Cardiac septum (tissue), 1 donor: ENCODE measurements around the gene TUBA8. TPM values are rescaled to one million over a fixed set of nuclear protein-coding genes. Genes with fewer than 3 reads are reported as not detected.

ENCODE experiments used
- DNase-seq: peaks from one replicate; pipeline ENCODE4 v3.0.0-alpha.2; 2020; ENCODE audit warnings: low spot score
- intact Hi-C: fragments of 100-400 bp; cut with DNase I; formaldehyde crosslinking; loops from one replicate; pipeline ENCODE4 v1.14.0; 2022
- total RNA-seq: library from RNA; stranded (reverse); fragmentation: NEBNext Ultra II Directional; extraction: Animal tissue kit (Norgen Biotek cat#: 25700); gene quantifications from one replicate; pipeline ENCODE4 v1.2.1, GENCODE V29; 2021
- donor health status: DM: no; HTN: no; CAD: no.

The TUBA8 gene
- total RNA-seq, 1 donor from 2014 or later, result 84.0 TPM

DNA sequence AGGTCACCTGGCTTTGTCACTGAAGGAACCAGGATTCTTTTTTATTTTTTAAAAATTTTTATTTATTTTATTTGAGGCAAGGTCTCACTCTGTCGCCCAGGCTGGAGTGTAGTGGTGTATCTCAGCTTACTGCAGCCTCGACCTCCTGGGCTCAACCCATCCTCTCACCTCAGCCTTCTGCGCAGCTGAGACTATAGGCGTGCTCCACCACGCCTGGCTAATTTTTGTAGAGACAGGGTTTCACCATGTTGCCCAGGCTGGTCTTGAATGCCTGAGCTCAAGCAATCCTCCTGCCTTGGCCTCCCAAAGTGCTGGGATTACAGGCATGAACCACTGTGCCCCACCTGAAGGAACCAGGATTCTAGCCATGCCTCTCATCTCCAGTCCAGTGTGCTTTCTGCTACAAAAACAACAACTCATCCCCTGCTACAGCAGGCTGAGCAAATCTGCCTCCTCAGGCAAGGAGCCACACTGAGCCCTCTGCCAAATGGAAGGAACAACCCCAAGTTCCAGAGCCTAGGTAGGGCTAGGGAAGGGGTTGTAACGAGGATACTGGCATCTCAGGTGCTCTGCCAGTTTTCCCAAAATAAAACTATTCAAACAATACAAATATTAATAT lies 35.4 kb upstream of the TUBA8 start:
- intact Hi-C loops, result loop anchor here (5.0 kb wide), 2 partner anchors 53 to 183 kb away; partner anchors contain the start of gene MICAL3
- peak; percentile 31 for DNase-seq

DNA sequence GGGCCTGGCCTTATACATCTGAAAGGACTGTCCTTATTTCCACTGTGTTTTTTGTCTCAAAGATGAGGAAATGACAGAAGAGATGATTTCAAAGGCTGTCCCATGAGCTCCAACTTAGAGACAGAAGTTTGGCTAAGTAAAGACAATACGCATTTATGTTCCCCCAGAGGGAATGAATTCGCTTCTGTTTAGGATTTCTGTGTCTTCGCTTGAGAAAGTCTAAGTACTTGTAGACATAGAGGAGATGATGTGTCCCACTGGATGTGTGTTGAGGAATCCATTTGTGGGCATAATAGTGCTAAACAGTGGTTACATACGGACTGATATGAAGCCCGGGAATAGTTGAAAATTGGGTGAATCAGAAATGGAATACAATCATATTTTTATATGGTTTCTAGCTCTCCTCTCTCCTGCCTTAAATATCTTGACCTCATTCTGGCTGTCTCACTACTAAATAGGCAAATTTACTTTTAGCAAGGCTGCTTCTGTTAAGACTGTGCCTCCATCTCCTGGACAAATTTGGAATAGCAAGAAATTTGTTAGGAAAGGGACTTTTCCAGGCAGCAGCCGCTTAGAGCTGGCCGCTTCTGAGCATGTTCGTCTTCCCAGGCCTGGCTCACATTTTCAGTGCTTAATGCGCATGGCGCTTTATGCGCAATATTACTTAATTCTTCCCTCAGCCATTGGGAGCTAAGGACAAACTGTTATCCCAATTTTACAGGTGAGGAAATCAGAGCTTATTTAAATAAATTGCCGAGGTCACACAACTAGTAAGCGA lies 34.7 kb upstream of the TUBA8 start:
- DNase-seq, result peak; percentile 70
- intact Hi-C loops, result loop anchor here (1.0 to 5.0 kb wide), 5 partner anchors 54 to 333 kb away; partner anchors contain the start of gene MICAL3

DNA sequence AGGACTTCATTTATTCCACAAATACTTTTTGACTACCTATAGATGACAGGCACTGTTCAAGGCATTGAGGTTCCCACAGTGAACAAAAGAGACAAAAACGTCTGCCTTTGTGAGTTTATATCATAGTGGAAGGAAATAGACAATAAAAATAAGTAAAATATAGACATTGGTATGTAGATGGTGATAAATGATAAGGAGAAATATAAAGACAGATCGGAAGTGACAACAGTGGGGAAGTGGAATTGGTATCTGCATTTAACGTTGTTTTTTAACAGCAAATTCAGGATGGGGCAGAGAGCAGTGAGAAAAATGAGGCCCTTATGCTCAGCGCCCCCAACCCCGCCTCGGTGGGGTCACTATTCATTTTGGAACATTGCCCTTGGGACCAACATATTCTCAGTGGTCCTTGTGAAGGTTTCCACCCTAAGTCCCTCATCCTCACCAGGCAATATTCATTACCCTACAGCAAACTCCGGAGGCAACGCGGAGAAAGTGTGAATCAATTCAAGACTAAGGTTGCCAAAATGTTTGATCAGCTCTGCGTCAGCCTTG lies 33.4 kb upstream of the TUBA8 start:
- intact Hi-C loops, result loop anchor here (2.0 to 5.0 kb wide), 4 partner anchors 55 to 334 kb away; partner anchors contain the start of gene MICAL3
- DNase-seq, result no peak

DNA sequence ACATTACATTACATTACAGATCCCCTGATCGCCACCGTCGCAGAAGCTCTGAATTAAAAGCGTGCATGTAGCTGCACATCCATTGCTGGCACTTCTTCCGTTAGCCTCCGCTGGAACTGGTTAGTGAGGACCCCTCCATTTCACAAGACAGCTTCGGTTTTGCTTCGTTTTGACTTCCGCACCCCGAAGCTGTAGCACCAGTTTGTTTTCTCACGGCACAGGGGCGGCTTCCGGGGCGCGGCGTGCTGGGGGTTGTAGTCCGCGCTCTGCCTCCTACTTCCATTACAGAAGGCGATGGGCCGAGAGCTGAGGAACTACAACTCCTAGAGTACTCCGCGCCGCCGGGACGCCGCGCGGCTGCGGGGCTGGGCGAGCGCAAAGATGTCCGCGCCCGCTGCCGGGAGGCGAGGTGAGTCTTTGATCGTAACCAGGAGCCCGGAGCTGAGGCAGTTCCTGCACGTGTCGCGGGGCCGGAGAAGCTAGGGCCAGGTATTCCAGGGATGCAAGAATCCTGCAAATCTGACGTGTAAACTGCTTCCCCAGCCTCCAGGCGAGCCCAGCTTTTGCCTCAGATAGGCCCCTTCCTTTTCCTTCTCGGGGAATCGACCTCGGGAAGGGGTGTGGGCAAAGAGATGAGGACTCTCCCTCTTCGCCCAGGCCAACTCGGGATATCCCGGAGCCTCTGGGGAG lies 32.8 kb upstream of the TUBA8 start, which contains the start of gene PEX26:
TSS of gene PEX26 (plus strand) at position 352 of the 690 bp plus-strand sequence. CDS start 387 bp downstream, outside the sequence.
- DNase-seq, result peak; percentile 97
- intact Hi-C loops, result loop anchor here (2.0 to 5.0 kb wide), 4 partner anchors 55 to 335 kb away; partner anchors contain the start of gene MICAL3

DNA sequence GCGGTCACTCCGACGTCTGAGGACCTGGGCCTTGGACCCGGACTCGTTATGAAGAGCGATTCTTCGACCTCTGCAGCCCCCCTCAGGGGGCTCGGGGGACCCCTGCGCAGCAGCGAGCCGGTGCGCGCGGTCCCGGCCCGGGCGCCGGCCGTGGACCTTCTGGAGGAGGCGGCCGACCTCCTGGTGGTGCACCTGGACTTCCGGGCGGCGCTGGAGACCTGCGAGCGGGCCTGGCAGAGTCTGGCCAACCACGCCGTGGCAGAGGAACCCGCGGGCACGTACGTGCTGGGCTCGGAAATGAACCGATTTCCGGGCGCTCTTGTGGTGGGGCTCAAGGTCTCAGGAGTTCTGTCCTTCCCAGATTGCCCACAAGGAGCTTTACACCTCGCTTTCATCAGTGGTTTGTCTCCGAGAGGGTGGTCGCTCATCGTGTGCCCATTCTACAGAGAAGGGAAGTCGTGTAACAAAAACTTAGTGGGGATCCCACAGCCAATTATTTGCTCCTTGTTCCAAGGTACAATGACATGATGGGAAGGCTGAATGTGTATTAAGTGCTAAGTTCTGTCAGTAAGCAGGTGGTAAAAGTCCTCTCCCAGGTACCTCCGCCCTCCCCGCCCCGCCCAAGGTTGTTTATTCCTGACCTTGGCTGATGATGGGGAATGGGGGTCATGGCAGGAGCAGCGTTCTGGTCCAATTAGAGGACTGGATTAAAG lies 32.1 kb upstream of the TUBA8 start:
- intact Hi-C loops, result loop anchor here (5.0 kb wide), 2 partner anchors 56 to 186 kb away; partner anchors contain the start of gene MICAL3
- DNase-seq, result peak; percentile 75

DNA sequence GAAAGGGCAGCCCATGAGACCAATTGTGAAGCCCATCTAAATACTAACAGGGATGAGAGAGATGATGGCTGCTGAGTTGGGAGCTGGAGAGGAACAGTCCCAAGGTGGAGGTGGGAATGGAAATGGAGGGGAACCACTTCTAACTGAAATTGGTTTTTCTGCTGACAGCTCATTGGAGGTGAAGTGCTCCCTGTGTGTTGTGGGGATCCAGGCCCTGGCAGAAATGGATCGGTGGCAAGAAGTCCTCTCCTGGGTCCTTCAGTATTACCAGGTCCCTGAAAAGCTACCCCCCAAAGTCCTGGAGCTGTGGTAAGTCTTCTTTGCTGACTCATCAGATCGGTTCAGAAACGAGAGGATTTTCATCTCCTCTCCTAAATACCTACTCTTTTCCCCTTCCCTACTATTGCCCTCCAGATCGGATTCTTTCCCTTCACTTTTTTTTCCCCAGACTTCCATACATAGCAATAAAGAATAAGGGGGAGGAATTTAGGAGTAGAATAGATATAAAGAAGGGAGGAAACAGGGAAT lies 30.8 kb upstream of the TUBA8 start:
- intact Hi-C loops, result loop anchor here (5.0 kb wide), 2 partner anchors 57 to 187 kb away; partner anchors contain the start of gene MICAL3
- DNase-seq, result no peak

DNA sequence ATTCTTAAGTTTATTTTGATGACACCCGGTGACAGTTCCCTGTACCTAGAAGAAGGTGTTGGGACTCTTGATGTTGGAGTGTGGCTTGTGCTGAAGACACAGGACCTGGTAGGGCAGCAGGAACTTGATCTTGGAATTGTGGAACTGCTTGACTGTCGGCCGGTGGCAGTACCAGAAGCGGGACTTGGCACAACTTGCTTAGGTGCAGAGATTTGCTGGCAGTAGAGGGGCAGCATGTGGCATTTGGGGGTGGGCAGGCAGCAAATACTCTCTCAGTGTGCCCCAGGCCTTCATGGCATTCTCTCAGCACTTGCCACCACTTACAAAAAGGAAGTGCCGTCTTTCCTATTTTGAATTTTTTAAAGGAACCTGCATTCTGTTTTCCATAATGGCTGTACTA lies 29.2 kb upstream of the TUBA8 start:
- intact Hi-C loops, result no loop called here
- DNase-seq, result peak; percentile 31

DNA sequence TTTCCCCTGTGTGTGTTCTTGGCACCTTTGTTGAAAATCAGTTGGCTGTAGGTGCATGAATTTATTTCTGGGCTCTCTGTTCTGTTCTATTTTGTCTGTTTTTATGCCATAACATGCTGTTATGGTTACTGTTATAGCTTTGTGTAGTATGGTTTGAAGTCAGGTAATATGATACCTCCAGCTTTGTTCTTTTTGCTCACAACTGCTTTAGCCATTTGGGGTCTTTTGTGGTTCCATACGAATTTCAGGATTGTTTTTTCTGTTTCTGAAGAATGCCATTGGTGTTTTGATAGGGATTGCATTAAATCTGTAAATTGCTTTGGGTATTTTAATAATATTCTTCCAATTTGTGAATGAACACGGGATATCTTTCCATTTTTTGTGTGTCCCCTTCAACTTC lies 28.1 kb upstream of the TUBA8 start:
- DNase-seq, result no peak
- intact Hi-C loops, result no loop called here

DNA sequence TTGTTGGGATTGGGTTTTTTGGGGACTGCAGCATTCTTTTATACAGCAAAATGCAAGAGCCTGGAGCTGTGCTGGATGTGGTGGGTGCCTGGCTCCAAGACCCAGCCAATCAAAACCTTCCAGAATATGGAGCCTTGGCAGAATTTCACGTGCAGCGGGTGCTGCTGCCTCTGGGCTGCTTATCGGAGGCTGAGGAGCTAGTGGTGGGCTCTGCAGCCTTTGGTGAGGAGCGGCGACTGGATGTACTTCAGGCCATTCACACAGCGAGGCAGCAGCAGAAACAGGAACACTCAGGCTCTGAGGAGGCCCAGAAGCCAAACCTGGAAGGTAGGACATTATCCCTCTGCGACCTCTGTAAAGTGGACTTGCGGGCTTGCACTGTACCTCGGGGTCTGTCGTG lies 27.2 kb upstream of the TUBA8 start:
- intact Hi-C loops, result no loop called here
- DNase-seq, result peak; percentile 58

DNA sequence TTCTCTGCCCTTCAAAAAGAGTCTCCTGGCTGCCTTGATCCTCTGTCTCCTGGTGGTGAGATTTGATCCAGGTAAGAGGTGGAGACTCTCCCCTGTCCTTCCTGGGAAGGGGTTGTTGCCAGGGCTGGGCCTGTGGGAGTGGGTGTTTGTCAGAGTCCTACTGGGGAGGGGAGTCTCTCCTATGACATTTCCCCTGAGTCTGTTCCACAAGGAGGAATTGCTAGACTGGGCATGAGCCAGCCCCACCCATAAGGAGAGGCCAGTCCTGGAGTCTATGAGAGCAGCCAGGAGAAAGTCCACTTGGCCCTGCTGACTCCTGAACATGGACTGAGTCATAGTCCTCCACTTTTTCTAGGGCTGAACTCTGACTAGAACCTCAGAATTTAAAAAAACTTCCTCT lies 25.4 kb upstream of the TUBA8 start:
- intact Hi-C loops, result no loop called here
- no peak for DNase-seq

DNA sequence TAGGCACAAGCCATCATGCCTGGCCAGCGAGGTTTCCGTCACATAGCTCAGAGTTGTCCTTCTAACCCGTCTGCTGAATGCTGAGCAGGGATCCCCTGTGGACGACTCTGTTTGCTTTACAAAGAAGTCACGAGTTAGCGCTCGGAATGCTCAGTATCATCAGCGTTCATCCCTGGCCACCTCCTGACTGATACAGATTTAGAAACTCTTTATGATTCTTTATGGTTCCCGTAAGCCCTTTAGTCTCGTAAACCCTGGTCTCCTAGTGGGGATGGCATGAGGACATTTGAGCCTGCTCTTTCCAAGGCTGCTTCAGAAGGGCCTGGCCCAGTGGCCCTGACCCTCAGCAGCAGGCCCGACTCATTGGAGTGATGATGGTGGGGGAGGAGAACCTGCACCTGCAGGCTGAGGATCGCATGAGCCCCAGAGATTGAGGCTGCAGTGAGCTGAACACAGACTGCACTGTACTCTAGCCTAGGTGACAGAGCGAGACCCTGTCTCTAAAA lies 23.2 kb upstream of the TUBA8 start:
- intact Hi-C loops, result no loop called here
- DNase-seq, result no peak

DNA sequence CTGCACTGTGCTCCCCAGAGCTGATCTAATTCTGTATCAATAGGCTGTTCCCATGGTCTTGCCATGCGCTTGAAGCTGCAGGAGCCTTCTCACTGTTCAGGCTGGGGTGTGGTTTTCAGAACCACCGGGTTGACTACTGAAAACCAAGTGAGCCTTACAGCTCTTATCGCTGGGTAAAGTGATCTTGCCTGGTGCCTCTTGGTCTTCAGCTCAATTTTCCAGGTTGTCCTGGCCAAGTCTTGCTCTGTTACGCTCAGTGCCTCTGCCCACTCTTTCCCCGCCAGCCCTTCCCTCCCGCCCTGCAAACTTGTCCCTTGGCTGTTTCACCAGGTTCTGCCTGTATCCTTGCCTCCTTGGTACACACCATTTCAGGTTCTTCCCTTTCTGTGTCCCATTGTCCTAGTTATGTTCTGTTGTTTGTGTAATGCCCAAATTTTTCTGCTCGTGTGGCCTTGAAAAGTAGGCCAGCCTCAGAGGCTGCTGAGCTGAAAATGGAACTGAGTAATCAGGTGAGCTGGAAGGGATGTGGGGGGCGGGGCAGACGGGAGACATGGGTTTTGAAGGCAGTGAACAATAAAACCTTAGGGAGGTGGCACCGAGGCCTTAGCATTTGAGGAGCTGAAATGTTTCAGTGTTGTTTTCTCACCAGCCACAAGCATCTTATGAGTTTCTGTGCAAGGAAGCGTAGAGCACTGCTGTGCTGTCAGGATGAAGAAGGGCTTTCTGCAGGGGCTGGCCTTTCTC lies 21.6 kb upstream of the TUBA8 start:
- no peak for DNase-seq
- intact Hi-C loops, result no loop called here

DNA sequence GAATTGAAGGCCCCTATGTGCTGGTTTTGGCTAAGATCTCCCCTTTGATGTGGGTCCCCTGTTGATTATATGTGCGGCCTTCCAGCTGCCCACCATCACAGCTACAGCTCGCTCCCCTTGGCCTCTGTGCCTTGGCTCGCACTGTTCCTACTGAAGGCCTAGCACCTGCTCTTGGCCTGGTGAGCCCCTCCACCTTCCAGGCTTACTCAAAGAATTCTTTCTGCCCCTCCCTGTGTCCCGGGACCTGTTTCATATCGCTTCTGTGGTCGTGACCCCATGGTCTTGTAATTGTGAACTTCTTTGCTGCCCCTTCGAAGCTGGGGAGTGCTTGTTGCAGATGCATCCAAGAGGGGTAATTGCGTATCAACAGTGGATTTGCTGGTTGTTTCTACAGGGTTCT lies 20.3 kb upstream of the TUBA8 start:
- intact Hi-C loops, result no loop called here
- DNase-seq, result no peak

DNA sequence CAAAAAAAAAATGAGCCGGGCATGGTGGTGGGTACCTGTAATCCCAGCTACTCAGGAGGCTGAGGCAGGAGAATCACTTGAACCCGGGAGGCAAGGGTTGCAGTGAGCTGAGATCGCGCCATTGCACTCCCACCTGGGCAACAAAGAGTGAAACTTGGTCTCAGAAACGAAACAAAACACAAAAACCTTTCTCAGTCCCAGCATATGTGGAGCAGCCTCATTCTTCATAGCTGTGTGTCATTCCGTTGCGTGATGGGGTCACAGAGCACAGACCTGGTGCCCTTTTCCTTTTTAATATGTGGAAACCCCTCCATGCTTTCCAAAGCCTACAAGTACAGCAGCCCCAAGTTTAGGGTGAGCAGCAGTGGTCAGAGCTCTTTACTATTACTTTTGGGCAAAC lies 19.1 kb upstream of the TUBA8 start:
- DNase-seq, result no peak
- intact Hi-C loops, result no loop called here

DNA sequence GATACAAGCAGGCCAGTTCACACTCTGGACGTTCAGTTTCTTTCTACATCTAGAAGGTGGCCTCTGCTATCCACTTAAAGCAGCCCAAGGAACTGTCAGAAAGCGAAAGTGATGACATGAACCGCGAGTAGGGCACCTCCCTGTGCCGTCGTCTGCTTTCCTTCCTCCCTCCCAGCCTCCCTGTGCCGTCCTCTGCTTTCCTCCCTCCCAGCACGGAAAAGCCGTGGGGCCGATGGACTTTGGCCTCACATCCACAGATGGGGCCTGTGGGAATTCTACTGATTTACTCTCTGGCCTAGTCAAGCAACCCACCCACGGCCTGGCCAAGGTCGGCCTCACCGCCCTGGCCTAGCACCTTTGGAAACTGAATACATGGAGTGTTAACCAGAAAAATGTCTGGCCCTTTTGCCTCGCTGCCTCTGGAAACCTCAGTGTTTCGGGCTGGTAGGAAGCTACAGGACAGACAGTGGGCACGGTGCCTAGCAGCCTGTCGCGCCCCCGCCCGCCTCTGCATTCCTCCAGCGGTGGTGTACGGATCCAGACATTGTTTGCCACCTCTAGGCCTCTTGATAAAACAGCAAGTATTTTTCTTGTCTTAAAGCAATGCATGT lies 18.6 kb upstream of the TUBA8 start:
- peak; percentile 85 for DNase-seq
- intact Hi-C loops, result no loop called here

DNA sequence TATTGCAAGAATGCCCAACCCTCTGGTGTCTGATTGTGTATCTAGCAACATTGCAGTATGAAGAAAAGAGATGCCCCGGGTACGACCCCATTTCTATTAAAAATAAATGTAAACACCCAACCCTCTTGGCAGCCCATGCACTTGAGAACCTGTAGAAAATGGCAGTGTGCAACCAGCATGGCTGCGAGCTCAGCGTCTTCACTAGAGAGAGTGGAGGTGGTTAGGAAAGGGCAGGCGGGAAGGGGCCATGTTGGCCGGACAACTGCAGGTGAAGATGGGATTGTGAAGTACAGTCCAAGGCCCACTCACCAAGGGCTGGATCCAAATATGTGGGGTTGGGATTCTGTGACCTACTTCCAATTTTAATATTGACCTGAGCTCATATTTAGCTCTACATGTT lies 16.9 kb upstream of the TUBA8 start:
- DNase-seq, result no peak
- intact Hi-C loops, result no loop called here

DNA sequence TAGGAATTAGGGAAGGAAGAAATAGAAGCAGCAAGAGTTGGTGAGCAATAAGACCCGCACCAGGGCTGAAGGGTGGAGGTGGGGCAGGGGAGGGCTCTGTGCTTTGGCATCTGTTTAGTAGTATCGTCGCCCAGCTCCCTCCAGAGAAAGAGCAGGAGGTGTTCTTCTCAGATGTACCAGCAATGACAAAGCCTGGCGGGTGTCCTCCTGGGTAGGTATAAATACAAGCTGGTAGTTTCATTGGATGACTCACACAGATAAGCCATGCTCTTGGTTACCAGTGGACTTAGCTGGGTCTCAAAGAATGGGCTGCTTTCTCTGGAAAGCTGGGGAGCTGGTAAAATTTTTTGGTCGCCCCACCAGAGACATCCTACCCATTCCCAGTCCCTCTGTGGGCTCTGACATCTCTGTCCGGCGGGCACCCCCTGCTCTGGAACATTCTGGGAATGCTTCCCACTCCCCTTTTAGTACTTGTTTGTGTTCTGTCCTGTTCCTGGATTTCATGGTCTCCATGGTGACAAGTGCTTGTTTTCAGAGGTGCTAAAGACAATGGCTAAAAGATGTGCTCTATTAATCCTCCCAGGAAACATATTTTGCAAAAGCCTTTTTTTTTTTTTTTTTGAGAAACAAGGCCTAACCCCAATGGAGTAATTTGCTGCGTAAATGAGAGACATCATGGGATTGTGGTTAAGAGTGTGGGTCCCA lies 15.4 kb upstream of the TUBA8 start:
- intact Hi-C loops, result no loop called here

More for the DNA sequence above, 15.4 kb upstream of the TUBA8 start:
- DNase-seq, result no peak
